Pancreas (tissue), 10 donors: ENCODE measurements around the gene EIF3D. TPM values are rescaled to one million over a fixed set of nuclear protein-coding genes. Genes with fewer than 3 reads are reported as not detected.

Source experiments
- ATAC-seq, 4 donors: fragments of 200-7000 bp; cut with Tn5 transposase; one replicate each; pipeline versions ENCODE4 v1.8.0 to v1.9.1; 2020; ENCODE audit warnings: mild to moderate bottlenecking in 4 of 4, moderate library complexity in 4 of 4
- DNase-seq, 6 donors: peaks; one replicate each; pipeline ENCODE4 v3.0.0-alpha.2; 2020
- FAIRE-seq: peaks from 2 replicates; lab custom pipeline; 2012; peaks lifted over from hg19 to GRCh38; lab: Jason Lieb, UNC
- H3K27ac ChIP-seq, 4 donors: fragments of 200-600 bp; sonication (generic); 1 replicate in 3 of 4; 2 replicates in 1 of 4; pipeline versions ENCODE4 v1.5.0 to v1.8.0; 2020
- H3K27me3 ChIP-seq, 4 donors: fragments of 200-600 bp; one replicate each; pipeline ENCODE4 v1.8.0; 2021
- H3K36me3 ChIP-seq, 3 donors: fragments of 200-600 bp; sonication (generic) in 1 of 3; one replicate each; pipeline versions ENCODE4 v1.5.0 to v1.8.0; 2020 to 2021
- H3K4me1 ChIP-seq, 3 donors: fragments of 200-600 bp; one replicate each; pipeline ENCODE4 v1.8.0; 2021
- H3K4me3 ChIP-seq, 4 donors: fragments of 200-600 bp; sonication (generic) in 2 of 4; one replicate each; pipeline versions ENCODE4 v1.5.0 to v1.8.0; 2020 to 2021
- H3K9me3 ChIP-seq, 4 donors: fragments of 200-600 bp; one replicate each; pipeline ENCODE4 v1.8.0; 2021
- CTCF ChIP-seq, 4 donors: fragments of 200-600 bp; sonication (generic) in 3 of 4; IDR thresholded peaks; one replicate each; pipeline versions ENCODE4 v1.5.0 to v1.8.0; 2021; ENCODE audit warnings: antibody characterized with exemption in 4 of 4
- WGBS, 2 donors: extraction: QIAGEN DNeasy Blood & Tissue Kit; methylation state at CpG; one replicate each; pipeline ENCODE4 v1.1.7; 2013; 5-methylcytosine and 5-hydroxymethylcytosine counted together
- intact Hi-C, 3 donors: fragments of 100-400 bp; cut with DNase I; formaldehyde crosslinking; loops; one replicate each; pipeline versions ENCODE4 v1.11.1 to v1.14.2; 2022
- polyA plus RNA-seq, 2 donors: library from polyadenylated mRNA; stranded (reverse); fragments of 200-250 nt; gene quantifications; one replicate each; pipeline ENCODE4 v1.2.3, GENCODE V29; 2013
- total RNA-seq, 6 donors: library from RNA; stranded (reverse); fragmentation: NEBNext Ultra II Directional in 4 of 6; extraction: Animal tissue kit (Norgen Biotek cat#: 25700) in 4 of 6; gene quantifications; one replicate each; pipeline versions ENCODE4 v1.2.1 to v1.2.4, GENCODE V29; 2021 to 2023
- donor health status: healthy with polysubstance abuse.
- donor health status: DM: no; HTN: no; CAD: no; lungs with moderate emphysema.
- donor health status: DM: no; HTN: no; CAD: no.
- donor health status: control.
- donor health status: control.
- donor health status: Bipolar disorder and iron deficiency.
- donor health status: DM: yes; HTN: yes; CAD: no.
- donor health status: DM: no; HTN: no; CAD: no.
- donor health status: DM: no; HTN: no; CAD: no.
- donor health status: DM: yes; HTN: yes; CAD: no.

EIF3D gene
- total and polyA plus RNA-seq, 8 donors = 106 to 182 (median 136) TPM

GRCh38 chr22:36563001-36563400 is 34.0 kb upstream of the EIF3D start:
- H3K27ac ChIP-seq = no peak overlapping the region
- H3K9me3 ChIP-seq = no peaks in the 10 kb centered on the region
- DNase-seq = no peak
- TF ChIP-seq CTCF (IDR thresholded peaks at IDR 0.05) = no peak
- no peaks in the 10 kb centered on the region for H3K27me3 ChIP-seq
- intact Hi-C loops = no loop called here
- ATAC-seq = no peak
- H3K4me3 ChIP-seq = no peak overlapping the region
- WGBS, 2 donors = 63 to 69% methylated on average over 3 of the region's 3 CpGs
- no peak for FAIRE-seq
- H3K36me3 ChIP-seq = no peaks in the 10 kb centered on the region
- H3K4me1 ChIP-seq = no peaks in the 10 kb centered on the region

- Histone ChIP-seq H3K4me1 (no peaks in the 10 kb centered on the region), H3K27me3 (no peaks in the 10 kb centered on the region), H3K9me3 (no peaks in the 10 kb centered on the region), H3K36me3 (no peaks in the 10 kb centered on the region), H3K4me3 (no peak overlapping the region), H3K27ac (no peak overlapping the region)
- DNase-seq (no peak), FAIRE-seq (no peak), ATAC-seq (no peak)
- 76 to 81% methylated on average over 11 of the region's 11 CpGs for WGBS, 2 donors
- TF ChIP-seq CTCF (IDR thresholded peaks at IDR 0.05) = no peak
- intact Hi-C loops = no loop called here
These were observed 33.4 kb upstream of the EIF3D start for GRCh38 chr22:36562261-36562835.

GRCh38 chr22:36561291-36561811 is 32.4 kb upstream of the EIF3D start:
- Histone ChIP-seq H3K9me3 (no peaks in the 10 kb centered on the region), H3K4me1 (no peaks in the 10 kb centered on the region), H3K27ac (no peak overlapping the region), H3K4me3 (no peak overlapping the region), H3K27me3 (no peaks in the 10 kb centered on the region), H3K36me3 (no peaks in the 10 kb centered on the region)
- intact Hi-C loops = no loop called here
- TF ChIP-seq CTCF (IDR thresholded peaks at IDR 0.05) = no peak
- DNase-seq = no peak
- 55 to 59% methylated on average over 6 of the region's 6 CpGs for WGBS, 2 donors
- FAIRE-seq = no peak
- no peak for ATAC-seq

GRCh38 chr22:36560001-36560400 is 31.0 kb upstream of the EIF3D start:
- FAIRE-seq = no peak
- ATAC-seq = no peak
- H3K9me3 ChIP-seq = no peaks in the 10 kb centered on the region
- no peaks in the 10 kb centered on the region for H3K36me3 ChIP-seq
- WGBS, 2 donors = 96 to 97% methylated on average over 3 of the region's 3 CpGs
- no peak for DNase-seq
- no peaks in the 10 kb centered on the region for H3K27me3 ChIP-seq
- H3K4me1 ChIP-seq = no peaks in the 10 kb centered on the region
- no peak overlapping the region for H3K27ac ChIP-seq
- TF ChIP-seq CTCF (IDR thresholded peaks at IDR 0.05) = no peak
- intact Hi-C loops = no loop called here
- no peak overlapping the region for H3K4me3 ChIP-seq

- Histone ChIP-seq H3K4me1 (no peaks in the 10 kb centered on the region), H3K27ac (no peak overlapping the region), H3K4me3 (no peak overlapping the region), H3K27me3 (no peaks in the 10 kb centered on the region), H3K9me3 (no peaks in the 10 kb centered on the region), H3K36me3 (no peaks in the 10 kb centered on the region)
- intact Hi-C loops = loop anchor here in 1 of 3 donors (10.0 kb wide), 1 partner anchor 211 kb away; no protein-coding TSS in a partner anchor
- FAIRE-seq (no peak), ATAC-seq (no peak), DNase-seq (no peak)
- no peak for TF ChIP-seq CTCF (IDR thresholded peaks at IDR 0.05)
- WGBS, 2 donors = 57 to 59% methylated on average over 5 of the region's 5 CpGs
These were observed 25.1 kb upstream of the EIF3D start for GRCh38 chr22:36554098-36554497.
